ENCODE results near the gene KRTAP12-2. TPM values are rescaled to one million over a fixed set of nuclear protein-coding genes. Genes with fewer than 3 reads are reported as not detected.

The KRTAP12-2 gene
- total RNA-seq, 1 experiment from 2014 or later = 1.8 TPM

DNA sequence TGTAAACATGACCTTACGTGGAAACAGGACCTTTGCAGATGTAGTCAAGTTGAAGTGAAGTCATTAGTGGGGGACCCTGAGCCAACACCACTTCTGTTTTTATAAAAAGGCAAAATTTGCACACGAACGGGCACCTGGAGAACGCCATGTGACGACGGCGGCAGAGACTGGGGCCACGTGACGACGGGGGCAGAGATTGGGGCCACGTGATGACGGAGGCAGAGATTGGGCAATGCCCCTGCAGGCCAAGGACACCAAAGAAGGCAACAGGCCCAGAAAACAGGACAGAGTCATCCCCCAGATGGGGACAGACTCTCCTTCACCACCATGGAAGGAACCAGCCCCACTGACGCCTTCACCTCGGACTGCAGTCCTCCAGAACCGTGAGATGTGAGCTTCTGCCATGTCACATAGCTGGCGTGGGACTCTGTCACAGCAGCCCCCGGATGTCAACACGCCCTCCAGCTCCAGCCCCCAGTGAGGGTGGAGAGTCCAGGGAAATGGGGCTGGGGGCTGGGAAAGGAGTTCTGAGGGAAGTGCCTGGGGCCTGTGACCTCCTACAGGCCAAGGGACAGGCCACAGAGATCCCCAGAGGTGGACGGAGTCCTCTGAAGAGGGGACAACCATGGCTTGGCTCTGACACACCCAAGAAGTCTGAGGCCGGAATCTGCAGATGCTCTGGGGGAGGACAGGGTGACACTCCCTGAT, 16.3 kb downstream of the KRTAP12-2 start:
- H3K9me3 ChIP-seq (ENCODE audit: low read depth, low read length, poor library complexity, severe bottlenecking) = no peaks in the 10 kb centered on the region
- no TSS peak for BruUV-seq (replicated peaks)
- no peak for DNase-seq (ENCODE audit: low spot score)
- no peaks in the 10 kb centered on the region for H3K27me3 ChIP-seq (replicated peaks; ENCODE audit: insufficient read depth, low read depth, low read length, poor library complexity)
- no peak overlapping the region for H3K27ac ChIP-seq (ENCODE audit: low read depth, low read length, poor library complexity, severe bottlenecking)
- CTCF ChIA-PET = no interaction called here
- H3K36me3 ChIP-seq (ENCODE audit: insufficient read depth, low read length, poor library complexity, severe bottlenecking) = no peaks in the 10 kb centered on the region
- no peak for TF ChIP-seq EZH2 (IDR thresholded peaks at IDR 0.05; ENCODE audit: borderline replicate concordance, low read depth, low read length, poor library complexity, severe bottlenecking)
- TF ChIP-seq, protein P1, sequence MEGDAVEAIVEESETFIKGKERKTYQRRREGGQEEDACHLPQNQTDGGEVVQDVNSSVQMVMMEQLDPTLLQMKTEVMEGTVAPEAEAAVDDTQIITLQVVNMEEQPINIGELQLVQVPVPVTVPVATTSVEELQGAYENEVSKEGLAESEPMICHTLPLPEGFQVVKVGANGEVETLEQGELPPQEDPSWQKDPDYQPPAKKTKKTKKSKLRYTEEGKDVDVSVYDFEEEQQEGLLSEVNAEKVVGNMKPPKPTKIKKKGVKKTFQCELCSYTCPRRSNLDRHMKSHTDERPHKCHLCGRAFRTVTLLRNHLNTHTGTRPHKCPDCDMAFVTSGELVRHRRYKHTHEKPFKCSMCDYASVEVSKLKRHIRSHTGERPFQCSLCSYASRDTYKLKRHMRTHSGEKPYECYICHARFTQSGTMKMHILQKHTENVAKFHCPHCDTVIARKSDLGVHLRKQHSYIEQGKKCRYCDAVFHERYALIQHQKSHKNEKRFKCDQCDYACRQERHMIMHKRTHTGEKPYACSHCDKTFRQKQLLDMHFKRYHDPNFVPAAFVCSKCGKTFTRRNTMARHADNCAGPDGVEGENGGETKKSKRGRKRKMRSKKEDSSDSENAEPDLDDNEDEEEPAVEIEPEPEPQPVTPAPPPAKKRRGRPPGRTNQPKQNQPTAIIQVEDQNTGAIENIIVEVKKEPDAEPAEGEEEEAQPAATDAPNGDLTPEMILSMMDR (conservative IDR thresholded peaks at IDR 0.05; ENCODE audit: low read depth, low read length) = no peak
- H3K4me1 ChIP-seq (ENCODE audit: insufficient read depth, low read length, poor library complexity, severe bottlenecking) = no peaks in the 10 kb centered on the region
- intact Hi-C loops (cut with micrococcal nuclease; ENCODE audit: unreplicated experiment) = no loop called here
- POLR2A ChIA-PET (ENCODE audit: low non-redundant PET) = interaction anchor here (0.5 kb wide), 1 partner anchor 150 kb away, joined by 3 read pairs; no protein-coding TSS in a partner anchor
- H3K4me3 ChIP-seq (ENCODE audit: low read depth, low read length, poor library complexity, severe bottlenecking) = no peak overlapping the region

DNA sequence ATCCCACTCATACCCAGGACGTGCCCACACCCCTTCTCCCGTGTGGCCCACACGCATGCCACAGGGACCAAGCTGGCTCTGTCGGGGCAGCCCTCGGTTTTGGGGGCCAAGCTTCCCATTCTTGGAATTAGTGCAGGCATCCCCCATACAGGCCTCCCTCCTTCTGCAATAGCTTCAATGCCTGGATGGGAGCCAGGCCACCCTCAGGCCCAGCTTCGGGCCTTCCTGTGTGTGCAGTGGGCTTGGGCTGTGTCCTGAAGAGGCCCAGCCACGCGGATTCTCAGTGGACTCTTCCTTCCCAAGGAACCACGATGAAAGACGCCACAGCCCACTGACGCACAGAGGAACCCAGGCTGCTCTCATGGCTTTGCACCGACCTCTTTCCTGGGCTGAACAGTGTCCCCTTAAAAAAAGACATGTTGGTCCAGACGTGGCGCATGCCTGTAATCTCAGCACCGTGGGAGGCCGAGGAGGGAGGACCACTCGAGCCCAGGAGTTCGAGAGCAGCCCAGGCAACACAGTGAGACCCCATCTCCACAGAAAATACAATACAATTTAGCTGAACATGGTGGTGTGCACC, 17.1 kb downstream of the KRTAP12-2 start:
- H3K27ac ChIP-seq (ENCODE audit: low read depth, low read length, poor library complexity, severe bottlenecking) = no peak overlapping the region
- peaks cover 6% of the 10 kb centered on the region for H3K9me3 ChIP-seq (ENCODE audit: low read depth, low read length, poor library complexity, severe bottlenecking)
- CTCF ChIA-PET = no interaction called here
- POLR2A ChIA-PET (ENCODE audit: low non-redundant PET) = no interaction called here
- no peak for TF ChIP-seq EZH2 (IDR thresholded peaks at IDR 0.05; ENCODE audit: borderline replicate concordance, low read depth, low read length, poor library complexity, severe bottlenecking)
- TF ChIP-seq, protein P1 (conservative IDR thresholded peaks at IDR 0.05; ENCODE audit: low read depth, low read length) = no peak
- BruUV-seq (replicated peaks) = no TSS peak
- intact Hi-C loops (cut with micrococcal nuclease; ENCODE audit: unreplicated experiment) = no loop called here
- no peak overlapping the region for H3K4me3 ChIP-seq (ENCODE audit: low read depth, low read length, poor library complexity, severe bottlenecking)
- H3K4me1 ChIP-seq (ENCODE audit: insufficient read depth, low read length, poor library complexity, severe bottlenecking) = no peaks in the 10 kb centered on the region
- DNase-seq (ENCODE audit: low spot score) = no peak
- no peaks in the 10 kb centered on the region for H3K27me3 ChIP-seq (replicated peaks; ENCODE audit: insufficient read depth, low read depth, low read length, poor library complexity)
- no peaks in the 10 kb centered on the region for H3K36me3 ChIP-seq (ENCODE audit: insufficient read depth, low read length, poor library complexity, severe bottlenecking)

DNA sequence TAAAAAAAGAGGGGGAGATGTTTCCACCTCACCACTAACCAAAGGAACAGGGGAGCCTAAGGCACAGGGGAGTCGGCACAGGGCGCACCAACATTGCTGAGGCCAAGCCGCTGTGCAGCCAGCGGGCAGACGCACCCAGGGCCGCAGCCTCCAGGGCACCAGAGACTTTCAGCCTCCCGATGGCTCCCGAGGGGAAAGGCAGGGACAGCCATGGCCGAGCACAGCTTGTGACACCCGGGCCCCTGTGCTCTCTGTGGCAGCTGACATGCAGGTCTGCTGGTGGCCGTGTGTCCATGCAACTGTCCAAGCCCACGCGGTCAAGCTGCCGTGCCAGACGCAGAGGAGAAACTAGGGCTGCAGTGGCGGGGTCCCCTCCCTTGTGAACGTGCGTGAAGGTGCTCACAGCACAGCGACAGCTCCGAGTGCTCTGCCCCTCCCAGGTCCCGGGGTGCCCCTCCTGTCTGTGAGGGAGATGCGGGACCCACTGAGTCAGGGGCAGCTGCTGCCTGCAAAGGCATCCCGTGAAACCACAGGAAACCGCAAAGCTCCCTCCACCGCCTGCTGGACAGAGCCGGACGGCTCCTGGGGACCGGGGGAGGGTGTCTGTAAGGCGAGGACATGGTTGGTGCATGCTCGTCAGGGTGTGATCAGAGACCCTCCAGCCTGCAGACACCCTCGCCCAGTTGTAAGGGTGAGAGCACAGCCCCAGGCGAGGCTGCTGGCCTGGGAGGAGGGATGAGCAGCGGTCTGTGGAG, 18.0 kb downstream of the KRTAP12-2 start:
- ChIA-PET CTCF (no interaction called here), POLR2A (ENCODE audit: low non-redundant PET) (no interaction called here)
- no peaks in the 10 kb centered on the region for H3K27me3 ChIP-seq (replicated peaks; ENCODE audit: insufficient read depth, low read depth, low read length, poor library complexity)
- intact Hi-C loops (cut with micrococcal nuclease; ENCODE audit: unreplicated experiment) = no loop called here
- H3K27ac ChIP-seq (ENCODE audit: low read depth, low read length, poor library complexity, severe bottlenecking) = no peak overlapping the region
- no peak overlapping the region for H3K4me3 ChIP-seq (ENCODE audit: low read depth, low read length, poor library complexity, severe bottlenecking)
- no peaks in the 10 kb centered on the region for H3K4me1 ChIP-seq (ENCODE audit: insufficient read depth, low read length, poor library complexity, severe bottlenecking)
- H3K36me3 ChIP-seq (ENCODE audit: insufficient read depth, low read length, poor library complexity, severe bottlenecking) = no peaks in the 10 kb centered on the region
- no TSS peak for BruUV-seq (replicated peaks)
- TF ChIP-seq EZH2 (IDR thresholded peaks at IDR 0.05; ENCODE audit: borderline replicate concordance, low read depth, low read length, poor library complexity, severe bottlenecking) = no peak
- TF ChIP-seq, protein P1 (conservative IDR thresholded peaks at IDR 0.05; ENCODE audit: low read depth, low read length) = no peak
- peaks cover 15% of the 10 kb centered on the region for H3K9me3 ChIP-seq (ENCODE audit: low read depth, low read length, poor library complexity, severe bottlenecking)
- DNase-seq (ENCODE audit: low spot score) = no peak

Measured in A673 (cell line).